Fibroblast of pulmonary artery (primary cell): ENCODE data around the gene RAP1A.
A peak's percentile ranks its signal among the peaks of the same experiment; 100 is the strongest.

Experiments used
- DNase-seq: peaks from one replicate; pipeline ENCODE4 v3.0.0-alpha.2; 2010; ENCODE audit warnings: low read depth
- H3K4me3 ChIP-seq: replicated peaks from 2 replicates; pipeline ENCODE4 v1.5.1; 2011; ENCODE audit warnings: low read depth, mild to moderate bottlenecking, control low read depth, low read length, moderate library complexity
- TF ChIP-seq, protein P1 (sequence below): IDR thresholded peaks from 2 replicates; pipeline ENCODE4 v1.5.1; 2011; ENCODE audit warnings: mild to moderate bottlenecking, control low read depth, low read length, inconsistent platforms; ENCODE audit errors: missing control alignments

Gene RAP1A

DNA sequence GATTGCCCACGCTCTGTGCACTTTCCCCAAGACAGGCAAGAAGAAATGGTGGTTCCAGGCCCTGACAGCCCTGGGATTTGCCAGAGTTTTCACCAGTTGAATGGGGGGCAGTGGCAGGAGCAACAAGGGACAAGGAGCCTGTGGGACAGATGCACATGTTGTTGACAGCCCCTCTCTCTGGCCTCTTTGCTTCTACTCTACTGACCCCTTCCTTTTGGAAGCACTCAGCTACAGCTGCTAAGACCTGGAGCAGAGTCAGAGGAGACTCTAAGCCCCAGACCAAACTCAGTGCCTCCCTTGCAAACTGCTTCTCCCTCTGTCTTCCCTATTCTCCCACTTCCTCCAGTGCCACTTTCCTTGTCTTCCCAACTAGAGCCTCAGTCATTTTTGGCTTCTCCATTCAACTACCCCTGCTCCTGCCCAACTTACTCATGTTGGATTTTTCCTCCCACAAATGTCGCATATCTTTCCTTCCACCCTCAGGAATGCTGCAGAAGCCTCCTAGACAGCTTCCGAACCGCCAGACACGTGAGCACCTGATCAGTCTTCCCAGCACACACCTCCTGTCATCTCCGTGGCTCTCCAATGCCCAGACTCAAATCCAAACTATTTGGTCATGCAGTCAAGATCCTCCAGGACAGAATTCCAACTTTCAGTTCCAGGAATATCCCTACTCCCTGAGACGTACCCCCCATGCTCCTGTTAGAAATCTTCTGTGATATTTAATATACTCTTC is 110.5 kb downstream of the RAP1A start:
- TF ChIP-seq, protein P1, sequence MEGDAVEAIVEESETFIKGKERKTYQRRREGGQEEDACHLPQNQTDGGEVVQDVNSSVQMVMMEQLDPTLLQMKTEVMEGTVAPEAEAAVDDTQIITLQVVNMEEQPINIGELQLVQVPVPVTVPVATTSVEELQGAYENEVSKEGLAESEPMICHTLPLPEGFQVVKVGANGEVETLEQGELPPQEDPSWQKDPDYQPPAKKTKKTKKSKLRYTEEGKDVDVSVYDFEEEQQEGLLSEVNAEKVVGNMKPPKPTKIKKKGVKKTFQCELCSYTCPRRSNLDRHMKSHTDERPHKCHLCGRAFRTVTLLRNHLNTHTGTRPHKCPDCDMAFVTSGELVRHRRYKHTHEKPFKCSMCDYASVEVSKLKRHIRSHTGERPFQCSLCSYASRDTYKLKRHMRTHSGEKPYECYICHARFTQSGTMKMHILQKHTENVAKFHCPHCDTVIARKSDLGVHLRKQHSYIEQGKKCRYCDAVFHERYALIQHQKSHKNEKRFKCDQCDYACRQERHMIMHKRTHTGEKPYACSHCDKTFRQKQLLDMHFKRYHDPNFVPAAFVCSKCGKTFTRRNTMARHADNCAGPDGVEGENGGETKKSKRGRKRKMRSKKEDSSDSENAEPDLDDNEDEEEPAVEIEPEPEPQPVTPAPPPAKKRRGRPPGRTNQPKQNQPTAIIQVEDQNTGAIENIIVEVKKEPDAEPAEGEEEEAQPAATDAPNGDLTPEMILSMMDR, result no peak
- no peak for DNase-seq
- no peak overlapping the region for H3K4me3 ChIP-seq

GRCh38 chr1:111730706-111731105 is 111.1 kb downstream of the RAP1A start:
- TF ChIP-seq, protein P1, result no peak
- no peak for DNase-seq
- H3K4me3 ChIP-seq, result no peak overlapping the region

GRCh38 chr1:111731956-111732355 is 112.4 kb downstream of the RAP1A start:
- no peak overlapping the region for H3K4me3 ChIP-seq
- no peak for DNase-seq
- TF ChIP-seq, protein P1, result no peak

DNA sequence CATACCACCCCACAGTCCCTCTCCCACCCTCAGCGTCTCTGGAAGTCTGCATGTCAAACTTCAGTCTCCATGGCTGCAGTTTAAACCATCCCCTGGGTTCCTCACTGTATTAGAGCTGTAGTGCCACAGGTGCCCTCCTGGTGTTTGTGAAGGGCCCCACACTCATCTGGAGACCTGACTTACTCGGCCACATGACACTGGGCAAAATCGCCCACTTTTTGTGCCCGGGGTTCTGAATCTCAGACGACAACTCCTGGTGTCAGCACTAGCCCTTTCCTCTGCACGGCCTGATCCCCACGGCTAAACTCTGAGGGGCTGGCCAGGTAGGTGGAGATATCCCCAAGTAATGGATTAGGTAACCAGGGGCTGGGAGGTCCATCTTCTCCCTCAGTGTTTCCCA is 113.1 kb downstream of the RAP1A start:
- DNase-seq, result no peak
- no peak overlapping the region for H3K4me3 ChIP-seq
- TF ChIP-seq, protein P1, result no peak

DNA sequence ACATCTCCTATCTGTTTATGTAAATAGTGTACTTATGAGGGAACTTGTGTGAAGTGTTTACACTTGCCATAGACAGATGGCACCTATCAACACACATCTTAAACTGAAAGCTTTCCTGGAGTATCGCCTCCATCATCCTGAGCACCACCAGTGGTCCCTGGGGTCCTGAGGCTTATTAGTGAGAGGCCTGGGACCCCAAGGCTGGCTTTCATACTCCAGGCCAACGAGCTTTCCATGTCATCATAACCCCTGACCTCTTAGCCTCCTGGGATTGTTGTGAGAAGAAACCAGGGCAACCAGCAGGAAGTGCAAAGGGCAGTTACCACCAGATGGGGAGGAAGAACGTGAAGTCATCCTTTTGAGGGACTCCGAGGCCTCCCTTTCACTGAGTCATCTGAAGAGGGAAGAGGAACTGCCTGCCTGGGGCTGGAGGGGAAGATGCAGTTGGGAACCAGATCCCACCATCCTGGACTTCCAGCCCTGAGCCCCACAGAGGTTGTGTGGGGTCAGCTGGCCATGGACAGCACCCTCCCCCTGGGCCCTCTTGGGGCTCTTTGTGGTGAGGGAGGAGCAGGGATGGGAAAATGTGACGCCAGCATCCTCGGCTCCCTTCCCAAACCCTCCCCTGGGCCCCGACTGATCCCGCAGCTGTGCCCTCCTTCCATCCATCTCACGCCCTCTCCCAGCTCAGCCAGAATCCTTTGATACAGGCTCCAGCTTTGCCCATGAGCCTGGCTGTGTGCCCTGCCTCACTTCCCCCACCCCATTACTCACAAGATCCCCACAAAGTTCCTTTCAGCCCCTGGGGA is 113.8 kb downstream of the RAP1A start:
- H3K4me3 ChIP-seq, result no peak overlapping the region
- DNase-seq, result peak; percentile 92
- TF ChIP-seq, protein P1, result no peak

DNA sequence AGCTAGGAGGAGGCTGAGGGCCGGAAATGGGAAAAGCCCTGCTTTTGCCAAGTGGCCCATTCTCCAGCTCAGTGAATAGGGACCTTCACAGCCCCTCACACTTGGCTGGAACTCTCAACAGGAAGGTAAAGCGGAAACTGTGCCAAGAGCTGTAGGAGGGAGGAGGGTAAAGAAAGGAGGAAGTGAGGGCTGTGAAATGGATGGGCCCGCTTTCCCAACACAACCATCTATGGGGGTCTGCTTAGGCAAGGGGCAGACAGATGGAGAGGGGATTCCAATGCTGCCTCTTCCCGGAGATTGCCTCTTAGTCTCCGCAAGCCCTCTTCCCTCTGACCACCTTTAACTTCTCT is 114.4 kb downstream of the RAP1A start:
- DNase-seq, result no peak
- TF ChIP-seq, protein P1, result no peak
- H3K4me3 ChIP-seq, result no peak overlapping the region

GRCh38 chr1:111734426-111734825 is 114.8 kb downstream of the RAP1A start:
- TF ChIP-seq, protein P1, result no peak
- no peak overlapping the region for H3K4me3 ChIP-seq
- DNase-seq, result no peak
